Stomach (tissue), 9 donors: ENCODE results near the gene TSPAN33. TPM values are rescaled to one million over a fixed set of nuclear protein-coding genes. Genes with fewer than 3 reads are reported as not detected.

Source experiments
- DNase-seq, 2 donors: peaks; one replicate each; pipeline versions ENCODE4 v3.0.0 to v3.0.0-alpha.2; 2013 to 2019
- H3K27ac ChIP-seq, 5 donors: fragments of 200-600 bp in 4 of 5; sonication (generic) in 4 of 5; one replicate each; pipeline ENCODE4 v1.5.1; 2013 to 2019; ENCODE audit warnings: mild to moderate bottlenecking in 1 of 5, moderate library complexity in 1 of 5
- H3K27me3 ChIP-seq, 3 donors: fragments of 200-600 bp; sonication (generic); one replicate each; pipeline ENCODE4 v1.5.1; 2017 to 2019; ENCODE audit warnings: mixed run types in 1 of 3
- H3K36me3 ChIP-seq, 4 donors: fragments of 200-600 bp; sonication (generic); 1 replicate in 3 of 4; 2 replicates in 1 of 4; pipeline ENCODE4 v1.5.1; 2016 to 2019
- H3K4me1 ChIP-seq, 4 donors: fragments of 200-600 bp; sonication (generic); one replicate each; pipeline ENCODE4 v1.5.1; 2016 to 2019
- H3K4me3 ChIP-seq, 4 donors: fragments of 200-600 bp; sonication (generic) in 3 of 4; one replicate each; pipeline ENCODE4 v1.5.1; 2016 to 2019; ENCODE audit warnings: mild to moderate bottlenecking in 1 of 4
- H3K9me3 ChIP-seq, 4 donors: fragments of 200-600 bp; sonication (generic); one replicate each; pipeline ENCODE4 v1.5.1; 2016 to 2019
- CTCF ChIP-seq, 7 experiments: fragments of 450-650 bp in 4 of 7; fragments of 200-600 bp in 3 of 7; sonication (generic) in 3 of 7; IDR thresholded peaks; one replicate each; pipeline ENCODE4 v1.5.1; 2016 to 2019; ENCODE audit warnings: antibody characterized with exemption in 7 of 7, control low read depth in 2 of 7, mild to moderate bottlenecking in 1 of 7
- EP300 ChIP-seq: sonication (generic); formaldehyde crosslinking; IDR thresholded peaks from one replicate; pipeline ENCODE4 v1.6.1; 2017; ENCODE audit warnings: antibody characterized with exemption
- POLR2A ChIP-seq, 4 donors: fragments of 450-650 bp; IDR thresholded peaks; one replicate each; pipeline ENCODE4 v1.6.1; 2016; ENCODE audit warnings: antibody characterized with exemption in 4 of 4, control low read depth in 2 of 4, mild to moderate bottlenecking in 1 of 4, moderate library complexity in 1 of 4
- POLR2AphosphoS5 ChIP-seq, 3 donors: sonication (generic); formaldehyde crosslinking; IDR thresholded peaks; one replicate each; pipeline ENCODE4 v1.6.1; 2016; ENCODE audit warnings: antibody characterized with exemption in 3 of 3
- WGBS, 5 donors: extraction: QIAGEN DNeasy Blood & Tissue Kit in 3 of 5; methylation state at CpG; one replicate each; pipeline versions ENCODE4 v1.1.5 to v1.1.7; 2013 to 2018; 5-methylcytosine and 5-hydroxymethylcytosine counted together
- intact Hi-C: fragments of 100-400 bp; cut with DNase I; formaldehyde crosslinking; loops from one replicate; pipeline ENCODE4 v1.15.1; 2023; ENCODE audit warnings: low total_unique reads
- polyA plus RNA-seq, 3 donors: library from polyadenylated mRNA; stranded (reverse); fragments of 200-250 nt; gene quantifications; one replicate each; pipeline ENCODE4 v1.2.3, GENCODE V29; 2013
- total RNA-seq, 5 donors: library from RNA; depleted of rRNA; stranded (reverse); fragments of >200 nt; gene quantifications; one replicate each; pipeline versions ENCODE4 v1.1.0 to v1.2.3, GENCODE V29; 2014 to 2016
- donor health status: healthy with polysubstance abuse.
- donor health status: Bipolar disorder and iron deficiency.
- donor health status: healthy.

The TSPAN33 gene
- total and polyA plus RNA-seq, 8 donors = 1.8 to 20.9 (median 8.5) TPM

- H3K4me1 ChIP-seq = no peaks in the 10 kb centered on the region
- intact Hi-C loops = no loop called here
- WGBS, 5 donors = 85 to 94% (median 90%) methylated on average over 4 of the region's 4 CpGs
These were observed 21.0 kb upstream of the TSPAN33 start for GRCh38 chr7:129123510-129123857.

GRCh38 chr7:129126314-129126713 is 18.2 kb upstream of the TSPAN33 start:
- H3K4me1 ChIP-seq = no peaks in the 10 kb centered on the region
- TF ChIP-seq CTCF (IDR thresholded peaks at IDR 0.05) = no peak
- TF ChIP-seq EP300 = no peak
- TF ChIP-seq POLR2AphosphoS5 (IDR thresholded peaks at IDR 0.05) = no peak
- TF ChIP-seq POLR2A (IDR thresholded peaks at IDR 0.05) = no peak
- peaks cover 0 to 7% (median 3%) of the 10 kb centered on the region in 4 donors for H3K9me3 ChIP-seq
- H3K36me3 ChIP-seq = no peaks in the 10 kb centered on the region
- intact Hi-C loops = no loop called here
- no peak overlapping the region for H3K27ac ChIP-seq
- WGBS, 5 donors = 37 to 60% (median 54%) methylated on average over 10 to 50 of the region's 50 CpGs
- H3K4me3 ChIP-seq = no peak overlapping the region
- no peak for DNase-seq
- peaks cover 0 to 13% (median 0%) of the 10 kb centered on the region in 3 donors for H3K27me3 ChIP-seq

More at GRCh38 chr7:129123510-129123857, 21.0 kb upstream of the TSPAN33 start:
- Histone ChIP-seq H3K9me3 (peaks cover 0 to 11% (median 5%) of the 10 kb centered on the region in 4 donors), H3K36me3 (no peaks in the 10 kb centered on the region), H3K27ac (no peak overlapping the region), H3K27me3 (peaks cover 0 to 13% (median 0%) of the 10 kb centered on the region in 3 donors), H3K4me3 (no peak overlapping the region)
- DNase-seq = no peak
- TF ChIP-seq CTCF (IDR thresholded peaks at IDR 0.05) = no peak
- TF ChIP-seq EP300 = no peak
- TF ChIP-seq POLR2AphosphoS5 (IDR thresholded peaks at IDR 0.05) = no peak
- TF ChIP-seq POLR2A (IDR thresholded peaks at IDR 0.05) = no peak

DNA sequence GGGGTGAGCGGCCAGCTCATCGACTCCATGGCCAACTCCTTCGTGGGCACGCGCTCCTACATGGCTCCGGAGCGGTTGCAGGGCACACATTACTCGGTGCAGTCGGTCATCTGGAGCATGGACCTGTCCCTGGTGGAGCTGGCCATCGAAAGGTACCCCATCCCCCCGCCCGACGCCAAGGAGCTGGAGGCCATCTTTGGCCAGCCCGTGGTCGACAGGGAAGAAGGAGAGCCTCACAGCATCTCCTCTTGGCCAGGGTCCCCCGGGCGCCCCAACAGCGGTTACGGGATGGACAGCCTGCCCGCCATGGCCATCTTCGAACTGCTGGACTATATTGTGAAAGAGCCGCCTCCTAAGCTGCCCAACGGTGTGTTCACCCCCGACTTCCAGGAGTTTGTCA is 17.4 kb upstream of the TSPAN33 start:
- intact Hi-C loops = no loop called here
- WGBS, 5 donors = 93 to 100% (median 96%) methylated on average over 8 to 24 of the region's 24 CpGs

GRCh38 chr7:129127601-129128000 is 16.9 kb upstream of the TSPAN33 start:
- 91 to 96% (median 94%) methylated on average over 28 of the region's 28 CpGs for WGBS, 5 donors
- H3K36me3 ChIP-seq = no peaks in the 10 kb centered on the region
- DNase-seq = no peak
- intact Hi-C loops = no loop called here
- H3K9me3 ChIP-seq = no peaks in the 10 kb centered on the region
- TF ChIP-seq POLR2AphosphoS5 (IDR thresholded peaks at IDR 0.05) (no peak), POLR2A (IDR thresholded peaks at IDR 0.05) (no peak), EP300 (no peak), CTCF (IDR thresholded peaks at IDR 0.05) (no peak)
- no peak overlapping the region for H3K4me3 ChIP-seq
- no peak overlapping the region for H3K27ac ChIP-seq
- no peaks in the 10 kb centered on the region for H3K4me1 ChIP-seq
- H3K27me3 ChIP-seq = peaks cover 0 to 13% (median 0%) of the 10 kb centered on the region in 3 donors

More for the DNA sequence above, 17.4 kb upstream of the TSPAN33 start:
- H3K4me1 ChIP-seq = no peaks in the 10 kb centered on the region
- no peak for TF ChIP-seq POLR2A (IDR thresholded peaks at IDR 0.05)
- no peak for TF ChIP-seq POLR2AphosphoS5 (IDR thresholded peaks at IDR 0.05)
- TF ChIP-seq CTCF (IDR thresholded peaks at IDR 0.05) = no peak
- no peak for TF ChIP-seq EP300
- no peaks in the 10 kb centered on the region for H3K36me3 ChIP-seq
- H3K4me3 ChIP-seq = no peak overlapping the region
- H3K27ac ChIP-seq = no peak overlapping the region
- no peaks in the 10 kb centered on the region for H3K9me3 ChIP-seq
- H3K27me3 ChIP-seq = peaks cover 0 to 13% (median 0%) of the 10 kb centered on the region in 3 donors
- DNase-seq = no peak
